Measurements from ENCODE around the gene CCL28. TPM values are rescaled to one million over a fixed set of nuclear protein-coding genes. Genes with fewer than 3 reads are reported as not detected.

CCL28 gene, protein sequence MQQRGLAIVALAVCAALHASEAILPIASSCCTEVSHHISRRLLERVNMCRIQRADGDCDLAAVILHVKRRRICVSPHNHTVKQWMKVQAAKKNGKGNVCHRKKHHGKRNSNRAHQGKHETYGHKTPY
- 1.3 and 2.9 TPM in 2 replicates for total RNA-seq

DNA sequence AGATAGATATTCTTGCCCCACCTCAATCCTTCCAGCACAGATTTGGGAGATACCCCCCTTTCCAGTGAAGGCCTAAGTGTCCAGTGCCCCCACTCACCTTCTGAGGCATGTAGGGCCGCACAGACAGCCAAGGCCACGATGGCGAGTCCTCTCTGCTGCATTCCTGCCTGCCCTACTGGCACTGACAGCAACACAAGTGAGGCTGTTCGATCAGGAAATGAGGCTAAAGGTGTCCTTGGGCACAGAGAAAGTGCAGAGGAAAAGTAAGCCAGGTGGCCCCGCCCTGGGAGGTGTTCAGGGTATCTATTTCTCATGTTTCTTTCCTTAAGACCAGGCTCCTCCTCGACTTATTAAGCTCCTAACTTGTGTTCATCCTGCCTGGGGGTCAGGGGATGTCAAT, at the start of gene CCL28:
CCL28 (minus strand) TSS at position 236 of the 400 bp plus-strand sequence; CDS start at position 161, 75 bp downstream.

Other genes with a start within 250 kb of the CCL28 start
- gene NIM1K, start 220.2 kb downstream of the CCL28 start, total RNA-seq: 5.4 and 9.1 TPM in 2 replicates
- gene HMGCS1, start 99.0 kb downstream of the CCL28 start, total RNA-seq: 31.6 and 152 TPM in 2 replicates
- gene TMEM267, start 71.5 kb upstream of the CCL28 start, total RNA-seq: 11.8 and 13.4 TPM in 2 replicates
- gene C5orf34, start 102.8 kb upstream of the CCL28 start, total RNA-seq: 1.3 and 6.3 TPM in 2 replicates
- gene PAIP1, start 144.7 kb upstream of the CCL28 start, total RNA-seq: 80.3 and 95.6 TPM in 2 replicates
- 96.8 and 109 TPM in 2 replicates for gene NNT, start 190.8 kb upstream of the CCL28 start, total RNA-seq